ENCODE measurements around the gene SRM.
"Not testable (repeated sequence)": the region's sequence is repeated elsewhere in the genome, so short reads cannot be mapped to it uniquely, and the experiment has no call there.

Gene SRM

DNA sequence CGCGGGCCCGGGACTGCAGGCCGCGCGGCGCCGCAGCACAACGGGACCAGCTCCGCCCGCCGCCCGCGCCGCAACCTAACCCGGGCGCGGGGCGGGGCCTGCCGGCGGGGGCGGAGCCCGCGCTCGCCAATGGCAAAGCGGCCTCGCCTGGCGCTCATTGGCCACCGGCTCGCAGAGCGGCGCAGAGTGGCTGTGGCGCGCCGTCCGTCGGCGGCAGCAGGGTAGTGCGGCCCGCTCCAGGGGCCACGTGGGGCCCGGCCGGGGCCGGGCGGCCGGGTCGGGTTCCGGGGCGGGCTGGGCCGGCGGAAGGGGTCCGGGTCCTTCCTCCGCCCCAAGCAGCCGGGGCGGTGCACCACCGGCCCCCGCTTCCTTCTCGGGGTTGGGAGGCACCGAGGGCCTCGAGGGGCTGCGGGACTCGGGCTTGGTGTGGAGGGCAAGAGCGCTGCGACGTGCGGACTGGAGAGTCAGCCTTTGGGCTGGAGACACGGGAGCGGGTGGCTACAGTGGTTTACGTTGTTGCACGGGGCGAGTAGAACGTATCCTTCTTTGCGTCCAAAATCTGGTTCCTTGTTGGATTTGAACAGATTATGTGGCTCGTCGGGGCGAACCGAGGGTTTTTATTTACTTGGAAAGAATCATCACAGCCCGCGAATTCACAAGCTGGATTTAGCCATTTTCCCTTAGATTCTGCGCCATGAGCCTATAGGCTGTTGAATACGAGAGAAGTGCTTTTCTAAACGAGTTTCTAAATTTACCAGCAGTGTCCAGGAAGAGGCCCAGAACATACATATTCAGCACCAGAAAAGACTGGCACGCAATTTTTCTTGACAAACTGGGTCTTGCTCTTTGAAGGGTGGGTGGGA, at the start of gene SRM:
Gene SRM (minus strand): TSS at position 51 of the 863 bp plus-strand sequence. CDS start 75 bp downstream, outside the sequence.
- peak; percentile 84 for DNase-seq

DNA sequence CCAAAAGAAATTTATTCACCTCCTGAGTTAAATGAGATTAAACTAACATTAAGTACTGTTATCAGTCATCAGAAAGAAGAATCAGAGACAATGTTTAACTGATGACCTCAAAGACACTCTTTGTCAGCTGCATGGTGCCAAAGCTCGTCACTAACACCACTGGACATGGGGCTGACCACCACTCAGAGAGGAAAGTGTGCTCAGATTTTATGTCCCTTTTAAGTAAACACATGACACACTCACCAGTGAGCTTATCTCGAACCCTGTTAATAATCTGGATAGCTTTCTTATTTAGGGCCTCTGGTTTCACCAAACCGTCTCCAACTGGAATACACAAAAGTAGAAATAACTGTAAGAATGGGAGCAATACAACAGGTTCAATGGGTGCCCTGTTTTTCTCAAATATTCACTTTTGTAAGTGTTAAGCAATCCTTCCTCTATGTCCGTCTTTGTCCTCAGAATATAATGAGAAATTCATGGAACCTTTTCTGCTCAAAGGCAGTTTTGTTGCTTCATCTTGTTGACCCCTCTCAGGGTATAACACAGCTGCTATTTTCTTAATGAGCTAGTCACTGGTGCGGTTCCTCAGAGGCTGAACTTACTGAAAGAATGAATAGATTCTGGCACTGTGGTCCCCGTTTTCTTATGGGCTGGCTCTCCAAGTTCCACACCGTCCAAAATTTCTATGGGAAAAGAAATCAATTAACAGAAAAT, 49.4 kb upstream of the SRM start:
- DNase-seq: no peak

DNA sequence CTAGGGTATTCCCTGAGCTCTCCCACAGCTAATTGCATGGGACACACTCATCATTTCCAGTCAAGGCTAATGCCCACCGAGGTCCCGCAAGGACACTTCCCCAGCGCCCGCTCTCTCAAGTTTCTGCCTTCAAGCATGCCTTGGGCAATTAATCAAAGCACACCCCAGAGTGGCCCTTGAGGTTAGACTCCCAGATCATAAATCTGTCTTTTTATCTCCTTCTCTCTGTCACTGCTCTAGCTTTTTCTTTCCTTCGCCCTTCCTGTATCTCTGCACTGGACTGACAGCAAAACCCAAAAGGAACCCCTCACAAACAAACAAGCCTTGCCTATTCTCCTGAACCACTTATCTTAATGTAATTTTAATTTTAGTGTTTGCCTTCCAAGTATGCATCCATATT, 47.8 kb upstream of the SRM start:
- no peak for DNase-seq

DNA sequence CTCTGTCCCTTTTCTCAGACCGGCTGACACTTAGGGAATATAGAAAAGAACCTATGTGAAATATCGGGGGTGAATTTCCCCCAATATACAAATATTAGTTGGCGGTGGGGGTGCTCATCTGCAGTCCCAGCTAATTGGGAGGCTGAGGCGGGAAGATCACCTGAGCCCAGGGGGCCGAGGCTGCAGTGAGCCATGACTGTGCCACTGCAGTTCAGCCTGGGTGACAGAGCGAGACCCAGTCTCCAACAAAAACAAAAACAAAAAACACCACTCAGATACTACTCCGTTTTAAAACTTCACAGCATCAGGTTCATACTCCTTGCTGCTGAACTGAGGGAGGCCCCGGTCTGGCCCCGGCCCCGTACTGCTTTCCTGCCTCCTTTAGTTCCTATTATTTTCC, 45.8 kb upstream of the SRM start:
- no peak for DNase-seq

DNA sequence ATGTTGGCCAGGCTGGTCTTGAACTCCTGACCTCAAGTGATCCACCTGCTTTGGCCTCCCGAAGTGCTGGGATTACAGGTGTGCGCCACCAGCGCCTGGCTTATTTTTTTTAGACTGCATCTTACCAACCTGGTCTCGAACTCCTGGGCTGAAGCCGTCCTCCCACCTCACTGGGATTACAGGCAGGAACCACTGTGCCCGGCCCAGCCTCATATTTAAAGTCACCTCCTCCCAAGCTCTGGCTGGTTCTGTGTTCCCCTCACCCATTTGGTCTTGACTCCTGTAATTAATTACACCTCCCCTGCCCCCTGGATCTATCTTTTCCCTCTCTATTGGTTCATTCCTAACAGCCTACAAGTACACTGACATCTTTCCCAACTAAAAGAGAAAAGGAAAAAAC, 41.5 kb upstream of the SRM start:
- DNase-seq: no peak

DNA sequence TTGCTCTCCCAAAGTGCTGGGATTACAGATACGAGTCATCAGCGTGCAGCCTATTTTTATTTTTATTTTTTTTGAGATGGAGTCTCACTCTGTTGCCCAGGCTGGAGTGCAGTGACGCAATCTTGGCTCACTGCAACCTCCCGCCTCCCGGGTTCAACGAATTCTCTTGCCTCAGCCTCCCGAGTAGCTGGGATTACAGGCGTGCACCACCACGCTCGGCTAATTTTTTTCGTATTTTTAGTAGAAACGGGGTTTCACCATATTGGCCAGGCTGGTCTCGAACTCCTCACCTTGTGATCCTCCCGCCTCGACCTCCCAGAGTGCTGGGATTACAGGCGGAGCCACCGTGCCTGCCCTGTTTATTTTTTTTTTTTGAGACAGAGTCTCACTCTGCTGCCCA, 41.0 kb upstream of the SRM start:
- not testable (repeated sequence) for DNase-seq

DNA sequence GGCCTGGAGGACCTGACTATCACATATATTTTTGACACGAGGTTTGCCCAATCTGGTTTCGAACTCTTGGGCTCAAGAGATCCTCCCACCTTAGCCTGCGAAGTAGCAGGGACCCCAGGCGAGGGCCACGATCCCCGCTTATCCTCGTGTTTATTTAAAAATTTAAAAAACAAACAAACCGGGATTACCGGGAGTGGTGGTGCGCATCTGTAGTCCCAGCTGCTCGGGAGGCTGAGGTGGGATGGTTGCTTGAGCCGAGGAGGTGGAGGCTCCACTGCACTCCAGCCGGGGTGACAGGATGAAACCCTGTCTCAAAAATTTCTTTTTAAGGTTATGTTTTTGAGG, 40.3 kb upstream of the SRM start:
- DNase-seq: no peak

DNA sequence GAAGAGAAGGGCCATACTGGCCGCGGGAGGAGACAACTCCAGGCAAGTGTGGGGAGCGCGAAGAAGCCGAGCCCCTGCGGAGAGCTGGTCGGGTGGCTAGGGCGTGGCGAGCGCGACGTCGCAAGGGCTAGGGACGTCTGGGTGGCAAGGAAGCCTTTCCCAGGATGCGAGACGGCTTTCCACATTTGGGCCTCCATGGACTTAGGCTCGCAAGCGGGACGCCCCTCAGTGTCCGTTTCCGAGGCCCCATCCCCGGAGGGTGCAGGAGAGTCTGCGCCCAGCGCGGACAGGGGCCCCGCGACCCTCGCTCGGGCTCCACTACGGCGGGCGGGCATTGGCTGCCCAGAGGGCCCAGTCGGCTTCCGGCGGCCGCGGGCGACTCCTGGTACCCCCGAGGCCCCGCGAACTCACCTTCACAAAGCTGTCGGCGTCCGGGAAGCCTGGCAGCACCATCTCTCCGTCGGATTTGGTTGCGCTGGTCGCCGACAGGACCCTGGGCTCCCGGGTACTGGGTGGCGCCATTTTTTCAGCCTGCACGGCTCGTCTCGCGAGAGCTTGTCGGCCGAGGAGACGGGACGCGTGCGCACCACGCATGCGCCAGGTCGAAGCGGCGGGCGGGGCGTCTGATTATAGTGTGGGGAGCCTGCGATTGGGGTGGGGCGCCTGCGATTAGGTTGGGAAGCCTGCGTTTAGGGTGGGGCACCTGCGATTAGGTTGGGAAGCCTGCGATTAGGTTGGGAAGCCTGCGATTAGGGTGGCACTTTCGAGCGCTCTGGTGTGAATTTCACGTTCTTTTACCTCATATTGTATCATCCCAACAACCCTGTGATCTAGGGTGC, 39.7 kb upstream of the SRM start, which contains the start of gene EXOSC10:
Gene EXOSC10 (minus strand): TSS at position 560 of the 839 bp plus-strand sequence. CDS start 38 bp downstream, at position 522.
- peak; percentile 93 for DNase-seq

DNA sequence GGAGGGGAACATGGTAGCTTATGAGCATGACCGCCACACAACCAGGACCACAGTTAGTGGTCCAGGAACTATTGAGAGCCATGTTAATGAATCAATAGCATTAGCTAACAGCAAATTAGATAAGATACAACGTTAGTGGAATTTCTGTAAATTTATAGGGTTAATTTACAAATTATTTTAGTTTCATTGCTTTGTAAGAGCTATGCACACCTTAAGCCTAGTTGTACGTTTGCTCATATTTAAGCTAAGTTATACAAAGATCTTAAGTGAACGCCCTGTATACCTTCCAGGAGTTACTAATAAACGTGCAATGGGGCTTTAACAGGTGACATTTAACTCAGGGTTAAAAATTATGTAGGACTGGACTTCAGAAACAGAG, 39.1 kb upstream of the SRM start:
- no peak for DNase-seq

DNA sequence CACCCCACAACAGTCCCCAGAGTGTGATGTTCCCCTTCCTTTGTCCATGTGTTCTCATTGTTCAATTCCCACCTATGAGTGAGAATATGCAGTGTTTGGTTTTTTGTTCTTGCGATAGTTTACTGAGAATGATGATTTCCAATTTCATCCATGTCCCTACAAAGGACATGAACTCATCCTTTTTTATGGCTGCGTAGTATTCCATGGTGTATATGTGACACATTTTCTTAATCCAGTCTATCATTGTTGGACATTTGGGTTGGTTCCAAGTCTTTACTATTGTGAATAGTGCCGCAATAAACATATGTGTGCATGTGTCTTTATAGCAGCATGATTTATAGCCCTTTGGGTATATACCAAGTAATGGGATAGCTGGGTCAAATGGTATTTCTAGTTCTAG, 24.0 kb upstream of the SRM start:
- DNase-seq: not testable (repeated sequence)

DNA sequence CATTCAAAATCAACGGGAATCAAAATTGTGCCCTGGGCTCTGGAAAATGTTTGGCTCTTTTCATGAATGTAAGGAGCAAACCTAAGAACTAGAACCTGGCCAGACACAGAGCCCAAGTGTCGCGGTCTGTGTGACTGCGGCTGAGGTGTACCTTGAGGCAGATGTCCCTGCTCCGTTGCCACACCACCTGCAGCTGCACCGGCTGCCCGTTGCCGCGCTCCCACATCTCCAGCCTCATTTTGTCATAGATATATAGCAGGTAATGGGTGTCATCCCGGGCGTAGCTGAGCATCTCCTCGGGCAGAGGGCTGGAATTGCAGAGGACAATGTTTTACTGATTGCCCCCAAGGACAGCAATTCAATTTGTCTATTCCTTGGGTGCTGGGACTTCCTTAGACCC, 21.1 kb upstream of the SRM start:
- no peak for DNase-seq

DNA sequence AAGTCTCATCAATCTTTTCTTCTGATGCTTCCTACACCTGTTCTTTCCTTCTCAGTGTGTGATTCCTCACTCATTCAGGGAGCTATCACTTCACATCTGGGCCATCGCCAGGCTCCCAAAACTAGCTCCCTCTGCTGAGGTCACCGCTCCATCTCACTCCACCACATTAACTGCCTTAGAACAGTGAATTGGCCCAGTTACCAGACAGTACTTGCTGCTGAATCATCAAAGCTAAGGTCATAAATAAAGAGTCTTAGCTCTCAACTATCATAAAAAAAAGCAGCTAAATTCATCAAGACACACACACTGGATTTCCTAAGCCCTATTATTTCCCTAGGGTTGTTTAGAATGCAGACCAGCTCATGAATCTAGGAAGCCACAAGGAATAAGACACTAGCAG, 18.8 kb upstream of the SRM start:
- DNase-seq: no peak

DNA sequence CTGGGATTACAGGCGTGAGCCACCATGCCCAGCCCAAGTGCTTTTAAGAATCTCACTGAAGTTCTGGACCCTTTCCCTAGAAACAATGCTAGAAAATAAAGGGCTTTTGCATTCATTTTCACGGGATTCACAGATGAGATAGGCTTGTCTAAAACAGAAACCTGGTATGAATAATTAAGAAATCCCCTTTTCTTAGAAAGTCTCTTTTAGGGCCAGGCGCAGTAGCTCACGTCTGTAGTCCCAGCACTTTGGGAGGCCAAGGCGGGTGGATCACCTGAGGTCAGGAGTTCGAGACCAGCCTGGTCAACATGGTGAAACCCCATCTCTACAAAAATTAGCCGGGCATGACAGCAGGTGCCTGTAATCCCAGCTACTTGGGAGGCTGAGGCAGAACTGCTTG, 13.6 kb upstream of the SRM start:
- not testable (repeated sequence) for DNase-seq

DNA sequence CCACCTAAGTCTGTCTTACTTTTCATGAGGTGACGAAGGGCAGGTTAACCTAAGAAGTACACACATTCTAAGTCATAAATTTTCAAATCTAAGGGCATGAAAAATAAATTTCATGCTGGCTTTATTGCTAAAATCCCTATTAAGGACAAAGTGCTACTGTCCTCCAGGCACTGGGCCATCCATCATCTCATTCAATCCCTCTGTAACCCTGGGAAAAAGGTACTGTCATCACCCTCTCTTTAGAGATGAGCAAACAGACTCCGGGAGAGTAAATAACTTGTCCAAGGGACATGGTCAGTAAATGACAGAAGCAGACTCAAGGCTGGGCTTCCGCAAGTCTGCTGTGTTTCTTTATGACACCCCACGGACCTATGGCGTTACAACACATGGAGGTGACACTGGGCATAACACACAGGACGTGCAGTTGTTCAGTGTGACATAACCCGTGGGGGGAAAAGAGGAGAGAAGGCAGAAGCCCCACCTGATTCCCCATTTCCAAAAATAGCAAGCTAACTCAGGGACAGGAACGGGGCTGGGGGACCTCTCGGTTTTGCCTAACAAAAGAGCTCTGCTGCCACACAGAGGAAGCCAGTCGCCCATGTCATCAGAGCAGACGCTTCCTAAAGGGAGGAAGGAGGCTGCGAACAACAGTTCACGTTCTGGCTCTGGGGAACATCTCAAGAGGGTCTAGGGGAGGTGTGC, 12.5 kb upstream of the SRM start:
- no peak for DNase-seq

DNA sequence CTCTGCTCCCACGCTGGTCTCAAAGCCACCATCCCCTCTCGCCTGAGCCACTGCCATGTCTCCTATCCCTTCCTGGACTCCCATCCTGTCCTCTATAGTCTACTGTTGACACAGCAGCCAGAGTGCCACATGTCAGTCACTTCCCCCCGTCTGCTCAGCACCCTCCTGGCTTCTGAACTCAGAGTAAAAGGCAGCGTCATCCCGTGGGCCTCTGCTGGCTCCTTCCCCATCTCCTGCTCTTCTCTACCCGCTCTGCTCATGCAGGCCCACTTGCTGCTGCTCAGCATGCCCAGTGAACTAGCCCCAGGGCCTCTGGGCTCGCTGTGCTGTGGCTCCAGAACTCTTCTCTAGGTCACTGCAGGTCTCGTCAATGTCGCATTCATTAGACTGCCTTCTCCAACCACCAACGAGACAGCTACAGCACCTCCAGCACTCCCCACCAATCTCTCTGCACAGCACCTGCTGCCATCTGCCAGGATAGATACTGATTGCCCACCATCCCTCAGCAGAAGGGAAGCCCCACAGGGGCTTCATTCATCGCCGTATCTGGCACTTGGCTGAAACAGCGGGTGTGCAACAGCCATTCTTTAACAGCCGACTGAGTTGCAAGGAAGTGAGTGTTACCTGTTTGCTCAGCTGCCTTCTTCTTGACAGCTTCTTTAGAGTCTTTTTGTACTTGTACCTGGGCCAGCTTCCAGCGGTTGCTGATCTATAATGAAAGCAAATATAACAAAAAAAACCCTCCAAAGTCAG, 11.8 kb upstream of the SRM start:
- DNase-seq: no peak

DNA sequence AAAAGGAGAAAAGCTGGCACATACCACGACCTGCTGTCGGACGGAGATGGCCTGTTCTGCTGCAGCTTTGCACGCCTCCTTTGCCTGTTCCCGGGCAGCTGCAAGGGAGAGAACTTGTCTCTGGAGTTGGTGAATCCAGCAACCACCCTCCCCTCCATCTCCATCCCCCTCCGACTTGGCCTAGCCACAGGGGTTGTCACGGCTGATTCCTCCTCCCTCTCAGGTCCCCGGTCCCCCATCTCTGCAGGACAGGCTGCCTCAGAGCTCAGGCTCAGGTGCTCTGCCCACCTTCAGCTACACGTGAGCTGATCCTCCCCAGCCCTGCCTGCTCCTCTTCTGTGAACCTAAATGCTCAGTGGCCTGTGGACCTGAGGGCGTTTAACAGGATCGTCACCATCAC, 11.1 kb upstream of the SRM start:
- DNase-seq: no peak

DNA sequence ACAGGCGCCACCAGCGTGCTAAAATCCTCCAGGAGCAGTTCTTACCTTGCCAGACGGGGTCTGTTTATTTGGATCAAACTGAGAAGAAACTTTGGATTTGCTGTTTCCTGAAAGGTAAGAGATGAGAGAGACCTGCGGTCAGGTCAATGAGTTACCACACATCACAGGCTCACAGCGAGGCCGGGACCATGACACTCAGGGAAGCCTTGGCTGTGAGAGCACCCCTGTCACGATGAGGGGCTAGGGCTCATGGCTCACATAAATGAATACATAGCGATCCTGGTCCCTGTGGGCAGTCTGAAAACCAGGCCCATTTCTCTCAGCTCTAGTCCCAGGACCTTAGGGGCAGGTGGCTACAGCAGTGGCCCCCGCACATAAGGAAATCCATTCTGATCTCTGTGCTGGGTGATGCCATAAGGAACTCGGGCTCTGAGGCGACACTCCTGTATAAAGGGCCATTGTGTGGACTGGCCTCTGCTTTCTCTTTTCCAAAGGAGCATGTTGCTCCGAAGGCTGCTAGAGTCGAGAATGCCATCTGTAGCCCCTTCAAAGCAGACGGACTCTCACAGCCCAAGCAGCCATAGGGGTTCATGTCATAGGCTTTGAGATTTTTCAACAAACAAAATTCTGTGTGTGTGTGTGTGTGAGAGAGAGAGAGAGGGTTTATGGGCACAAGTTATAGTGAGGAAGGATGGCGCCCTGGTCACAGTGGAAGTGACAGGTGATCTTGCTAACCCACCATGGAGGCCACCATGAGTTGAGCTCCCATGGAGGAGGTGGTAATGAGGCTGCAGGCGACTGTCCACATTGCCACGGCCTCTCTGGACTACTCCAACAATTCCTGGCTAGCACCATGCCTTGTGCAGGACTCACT, 9.0 kb upstream of the SRM start:
- no peak for DNase-seq

DNA sequence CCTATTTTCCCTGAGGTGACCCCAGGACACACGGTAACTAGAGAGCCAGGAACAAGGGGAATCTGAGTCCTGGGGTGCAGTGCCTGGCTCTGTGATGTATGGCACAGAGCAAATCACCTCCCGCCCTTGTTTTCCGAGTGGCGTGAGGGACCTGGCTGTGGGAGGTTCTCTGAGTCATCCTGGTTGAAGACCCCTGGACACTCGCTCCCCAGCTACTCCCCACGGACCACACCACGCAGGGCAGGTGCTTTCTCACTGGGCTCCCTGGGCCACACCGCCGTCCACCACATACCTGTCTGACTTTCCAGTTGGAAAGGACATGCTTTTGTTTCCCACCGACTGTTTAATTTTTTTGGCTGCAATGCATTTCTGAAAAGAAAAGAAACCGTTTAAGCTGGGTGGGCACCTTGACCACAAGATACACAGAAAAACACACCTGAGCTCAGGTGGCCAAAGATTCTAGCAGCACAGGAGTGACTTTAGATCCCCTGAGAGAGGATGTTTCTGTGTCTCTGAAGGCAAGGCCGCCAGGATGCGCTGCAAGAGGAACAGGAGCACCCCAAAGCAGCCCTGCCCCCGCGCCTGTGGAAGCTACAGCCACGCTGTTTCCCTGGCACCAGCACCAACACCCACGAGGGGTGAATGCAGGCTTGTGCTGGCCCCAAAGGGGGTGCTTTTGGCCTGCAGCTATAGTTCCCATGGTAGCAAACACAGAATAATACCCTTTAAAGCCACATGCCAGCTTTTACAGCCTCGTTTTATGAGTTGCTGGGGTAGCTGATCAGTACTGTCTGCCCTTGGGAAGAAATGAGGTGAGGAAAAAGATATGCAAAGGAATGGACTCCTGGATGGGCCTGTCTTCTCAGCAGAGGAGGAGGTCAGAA, 8.1 kb upstream of the SRM start:
- no peak for DNase-seq

DNA sequence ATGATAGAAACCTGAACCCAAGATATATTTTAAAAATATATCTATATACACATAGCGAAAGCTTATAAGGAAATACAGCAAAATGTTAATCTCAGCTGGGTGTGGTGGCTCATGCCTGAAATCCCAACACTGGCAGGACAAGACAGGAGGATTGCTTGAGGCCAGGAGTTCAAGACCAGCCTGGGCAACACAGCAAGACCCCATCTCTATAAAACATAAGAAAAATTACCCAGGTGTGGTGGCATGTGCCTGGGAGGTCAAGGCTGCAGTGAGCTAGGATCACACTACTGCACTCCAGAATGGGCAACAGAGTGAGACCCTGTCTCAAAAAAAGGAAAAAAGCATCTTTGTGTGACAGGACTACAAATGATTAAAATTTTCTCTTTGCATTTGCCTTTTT, 6.0 kb upstream of the SRM start:
- DNase-seq: no peak

DNA sequence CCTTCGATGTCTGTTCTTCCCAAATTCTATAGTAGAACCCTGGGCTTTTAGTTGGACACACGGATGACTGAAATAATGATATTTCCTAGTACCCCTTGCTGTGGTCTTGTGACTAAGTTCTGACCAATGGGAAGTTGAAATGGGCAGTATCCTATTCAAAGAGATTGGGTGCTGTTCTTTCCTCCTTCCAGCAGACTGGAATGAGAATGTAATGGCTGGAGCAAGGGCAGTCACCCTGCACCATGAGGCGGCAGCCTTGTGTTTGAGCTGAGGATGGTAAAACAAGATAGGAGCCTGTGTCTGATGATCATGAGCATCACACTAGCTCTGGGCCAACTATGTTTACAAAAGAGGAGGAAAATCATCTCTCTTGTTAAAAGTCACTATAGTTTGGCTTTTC, 5.1 kb upstream of the SRM start:
- no peak for DNase-seq

Measured in activated CD4-positive, alpha-beta T cell treated with anti-CD3 and anti-CD28 coated beads for 1 hour (primary cell).